ENCODE data around the gene HPD. TPM values are rescaled to one million over a fixed set of nuclear protein-coding genes. Genes with fewer than 3 reads are reported as not detected.
"Not testable (repeated sequence)": the region's sequence is repeated elsewhere in the genome, so short reads cannot be mapped to it uniquely, and the experiment has no call there.

HPD gene
- total RNA-seq, 1 experiment from 2014 or later, result 0.39 TPM

- Mint-ChIP-seq H3K27me3 (ENCODE audit: low read depth) (no peaks in the 10 kb centered on the region), H3K9me3 (no peaks in the 10 kb centered on the region), H3K27ac (no peak overlapping the region), H3K36me3 (no peaks in the 10 kb centered on the region), H3K4me3 (no peak overlapping the region), H3K4me1 (no peaks in the 10 kb centered on the region)
- TF ChIP-seq NR3C1 (CRISPR knock-in tag; conservative IDR thresholded peaks at IDR 0.05; ENCODE audit: low read depth) (no peak), ZNF416 (CRISPR knock-in tag; IDR thresholded peaks at IDR 0.05) (no peak), NR2C2 (CRISPR knock-in tag; IDR thresholded peaks at IDR 0.05) (no peak), TCF7 (CRISPR knock-in tag; IDR thresholded peaks at IDR 0.05; ENCODE audit: low read depth) (no peak), JUN (CRISPR knock-in tag; IDR thresholded peaks at IDR 0.05) (no peak), EMX1 (CRISPR knock-in tag; IDR thresholded peaks at IDR 0.05) (no peak)
- TF ChIP-seq, protein P1, sequence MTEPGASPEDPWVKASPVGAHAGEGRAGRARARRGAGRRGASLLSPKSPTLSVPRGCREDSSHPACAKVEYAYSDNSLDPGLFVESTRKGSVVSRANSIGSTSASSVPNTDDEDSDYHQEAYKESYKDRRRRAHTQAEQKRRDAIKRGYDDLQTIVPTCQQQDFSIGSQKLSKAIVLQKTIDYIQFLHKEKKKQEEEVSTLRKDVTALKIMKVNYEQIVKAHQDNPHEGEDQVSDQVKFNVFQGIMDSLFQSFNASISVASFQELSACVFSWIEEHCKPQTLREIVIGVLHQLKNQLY (CRISPR knock-in tag; IDR thresholded peaks at IDR 0.05), result no peak
- no peak for DNase-seq (ENCODE audit: low spot score)
- ChIA-PET POLR2A (no interaction called here), CTCF (interaction anchor here (0.6 to 1.9 kb wide), 3 partner anchors 47 to 319 kb away, joined by 3 to 6 read pairs (median 5); partner anchors contain the start of gene CFAP251)
- no peak for ATAC-seq
These were observed 12.8 kb upstream of the HPD start for GRCh38 chr12:121871467-121871866.

DNA sequence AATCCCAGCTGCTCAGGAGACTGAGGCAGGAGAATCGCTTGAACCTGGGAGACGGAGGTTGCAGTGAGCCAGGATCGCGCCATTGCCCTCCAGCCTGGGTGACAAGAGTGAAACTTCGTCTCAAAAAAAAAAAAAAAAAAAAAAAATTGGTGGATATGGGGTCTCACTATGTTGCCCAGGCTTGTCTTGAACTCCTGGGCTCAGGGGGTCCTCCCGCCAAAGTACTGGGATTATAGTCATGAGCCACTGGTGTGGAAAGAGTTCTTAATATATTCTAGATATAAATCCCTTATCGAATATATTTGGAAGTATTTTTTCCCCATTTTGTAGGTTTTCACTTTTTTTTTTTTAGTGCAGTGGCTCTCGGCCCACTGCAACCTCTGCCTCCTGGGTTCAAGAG is 10.6 kb upstream of the HPD start:
- POLR2A ChIA-PET; H3K36me3 Mint-ChIP-seq; DNase-seq (ENCODE audit: low spot score); H3K27ac Mint-ChIP-seq; H3K27me3 Mint-ChIP-seq (ENCODE audit: low read depth); H3K4me1 Mint-ChIP-seq; ATAC-seq; H3K4me3 Mint-ChIP-seq; CTCF ChIA-PET; H3K9me3 Mint-ChIP-seq: not testable (repeated sequence)

DNA sequence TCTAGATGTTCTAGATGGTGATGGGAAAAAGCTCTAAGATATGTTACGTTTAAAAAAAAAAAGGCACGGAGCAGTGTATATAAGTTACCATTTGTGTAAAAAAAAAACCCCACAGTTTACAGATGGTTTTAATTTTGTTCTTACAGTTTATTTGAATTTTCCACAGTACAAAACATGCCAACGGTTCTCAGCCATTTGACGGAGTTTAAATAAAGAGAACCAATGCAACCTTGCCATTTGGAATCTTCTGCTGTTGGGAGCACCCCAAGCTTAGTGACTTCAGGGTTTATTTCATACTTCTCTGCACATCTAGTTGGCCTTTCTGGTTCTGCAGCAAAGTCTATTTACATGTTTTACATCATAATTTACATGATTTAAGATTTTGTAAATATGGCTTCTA is 7.7 kb upstream of the HPD start:
- H3K4me1 Mint-ChIP-seq, result no peaks in the 10 kb centered on the region
- ChIA-PET CTCF (interaction anchor here (0.7 kb wide), 1 partner anchor 22 kb away, joined by 3 read pairs; the partner anchor contains the start of gene PSMD9), POLR2A (no interaction called here)
- no peak overlapping the region for H3K4me3 Mint-ChIP-seq
- H3K27ac Mint-ChIP-seq, result no peak overlapping the region
- H3K27me3 Mint-ChIP-seq (ENCODE audit: low read depth), result no peaks in the 10 kb centered on the region
- ATAC-seq (no peak), DNase-seq (ENCODE audit: low spot score) (no peak)
- no peaks in the 10 kb centered on the region for H3K36me3 Mint-ChIP-seq
- H3K9me3 Mint-ChIP-seq, result no peaks in the 10 kb centered on the region
- no peak for TF ChIP-seq PREB (CRISPR knock-in tag; IDR thresholded peaks at IDR 0.05; ENCODE audit: borderline replicate concordance)
- TF ChIP-seq, protein P2, sequence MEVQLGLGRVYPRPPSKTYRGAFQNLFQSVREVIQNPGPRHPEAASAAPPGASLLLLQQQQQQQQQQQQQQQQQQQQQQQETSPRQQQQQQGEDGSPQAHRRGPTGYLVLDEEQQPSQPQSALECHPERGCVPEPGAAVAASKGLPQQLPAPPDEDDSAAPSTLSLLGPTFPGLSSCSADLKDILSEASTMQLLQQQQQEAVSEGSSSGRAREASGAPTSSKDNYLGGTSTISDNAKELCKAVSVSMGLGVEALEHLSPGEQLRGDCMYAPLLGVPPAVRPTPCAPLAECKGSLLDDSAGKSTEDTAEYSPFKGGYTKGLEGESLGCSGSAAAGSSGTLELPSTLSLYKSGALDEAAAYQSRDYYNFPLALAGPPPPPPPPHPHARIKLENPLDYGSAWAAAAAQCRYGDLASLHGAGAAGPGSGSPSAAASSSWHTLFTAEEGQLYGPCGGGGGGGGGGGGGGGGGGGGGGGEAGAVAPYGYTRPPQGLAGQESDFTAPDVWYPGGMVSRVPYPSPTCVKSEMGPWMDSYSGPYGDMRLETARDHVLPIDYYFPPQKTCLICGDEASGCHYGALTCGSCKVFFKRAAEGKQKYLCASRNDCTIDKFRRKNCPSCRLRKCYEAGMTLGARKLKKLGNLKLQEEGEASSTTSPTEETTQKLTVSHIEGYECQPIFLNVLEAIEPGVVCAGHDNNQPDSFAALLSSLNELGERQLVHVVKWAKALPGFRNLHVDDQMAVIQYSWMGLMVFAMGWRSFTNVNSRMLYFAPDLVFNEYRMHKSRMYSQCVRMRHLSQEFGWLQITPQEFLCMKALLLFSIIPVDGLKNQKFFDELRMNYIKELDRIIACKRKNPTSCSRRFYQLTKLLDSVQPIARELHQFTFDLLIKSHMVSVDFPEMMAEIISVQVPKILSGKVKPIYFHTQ (CRISPR knock-in tag; IDR thresholded peaks at IDR 0.05), result no peak
- TF ChIP-seq, protein P3, sequence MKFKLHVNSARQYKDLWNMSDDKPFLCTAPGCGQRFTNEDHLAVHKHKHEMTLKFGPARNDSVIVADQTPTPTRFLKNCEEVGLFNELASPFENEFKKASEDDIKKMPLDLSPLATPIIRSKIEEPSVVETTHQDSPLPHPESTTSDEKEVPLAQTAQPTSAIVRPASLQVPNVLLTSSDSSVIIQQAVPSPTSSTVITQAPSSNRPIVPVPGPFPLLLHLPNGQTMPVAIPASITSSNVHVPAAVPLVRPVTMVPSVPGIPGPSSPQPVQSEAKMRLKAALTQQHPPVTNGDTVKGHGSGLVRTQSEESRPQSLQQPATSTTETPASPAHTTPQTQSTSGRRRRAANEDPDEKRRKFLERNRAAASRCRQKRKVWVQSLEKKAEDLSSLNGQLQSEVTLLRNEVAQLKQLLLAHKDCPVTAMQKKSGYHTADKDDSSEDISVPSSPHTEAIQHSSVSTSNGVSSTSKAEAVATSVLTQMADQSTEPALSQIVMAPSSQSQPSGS (CRISPR knock-in tag; IDR thresholded peaks at IDR 0.05; ENCODE audit: borderline replicate concordance, low read depth), result no peak
- no peak for TF ChIP-seq TEAD4 (CRISPR knock-in tag; IDR thresholded peaks at IDR 0.05)
- TF ChIP-seq ZBTB43 (CRISPR knock-in tag; IDR thresholded peaks at IDR 0.05), result no peak
- no peak for TF ChIP-seq ZSCAN18 (CRISPR knock-in tag; IDR thresholded peaks at IDR 0.05)
- no peak for TF ChIP-seq SMAD4 (CRISPR knock-in tag; IDR thresholded peaks at IDR 0.05)
- TF ChIP-seq OVOL2 (CRISPR knock-in tag; IDR thresholded peaks at IDR 0.05; ENCODE audit: borderline replicate concordance), result no peak
- no peak for TF ChIP-seq RELA (CRISPR knock-in tag; IDR thresholded peaks at IDR 0.05; ENCODE audit: borderline replicate concordance)
- TF ChIP-seq NFATC4 (CRISPR knock-in tag; IDR thresholded peaks at IDR 0.05), result no peak
- TF ChIP-seq, protein P4, sequence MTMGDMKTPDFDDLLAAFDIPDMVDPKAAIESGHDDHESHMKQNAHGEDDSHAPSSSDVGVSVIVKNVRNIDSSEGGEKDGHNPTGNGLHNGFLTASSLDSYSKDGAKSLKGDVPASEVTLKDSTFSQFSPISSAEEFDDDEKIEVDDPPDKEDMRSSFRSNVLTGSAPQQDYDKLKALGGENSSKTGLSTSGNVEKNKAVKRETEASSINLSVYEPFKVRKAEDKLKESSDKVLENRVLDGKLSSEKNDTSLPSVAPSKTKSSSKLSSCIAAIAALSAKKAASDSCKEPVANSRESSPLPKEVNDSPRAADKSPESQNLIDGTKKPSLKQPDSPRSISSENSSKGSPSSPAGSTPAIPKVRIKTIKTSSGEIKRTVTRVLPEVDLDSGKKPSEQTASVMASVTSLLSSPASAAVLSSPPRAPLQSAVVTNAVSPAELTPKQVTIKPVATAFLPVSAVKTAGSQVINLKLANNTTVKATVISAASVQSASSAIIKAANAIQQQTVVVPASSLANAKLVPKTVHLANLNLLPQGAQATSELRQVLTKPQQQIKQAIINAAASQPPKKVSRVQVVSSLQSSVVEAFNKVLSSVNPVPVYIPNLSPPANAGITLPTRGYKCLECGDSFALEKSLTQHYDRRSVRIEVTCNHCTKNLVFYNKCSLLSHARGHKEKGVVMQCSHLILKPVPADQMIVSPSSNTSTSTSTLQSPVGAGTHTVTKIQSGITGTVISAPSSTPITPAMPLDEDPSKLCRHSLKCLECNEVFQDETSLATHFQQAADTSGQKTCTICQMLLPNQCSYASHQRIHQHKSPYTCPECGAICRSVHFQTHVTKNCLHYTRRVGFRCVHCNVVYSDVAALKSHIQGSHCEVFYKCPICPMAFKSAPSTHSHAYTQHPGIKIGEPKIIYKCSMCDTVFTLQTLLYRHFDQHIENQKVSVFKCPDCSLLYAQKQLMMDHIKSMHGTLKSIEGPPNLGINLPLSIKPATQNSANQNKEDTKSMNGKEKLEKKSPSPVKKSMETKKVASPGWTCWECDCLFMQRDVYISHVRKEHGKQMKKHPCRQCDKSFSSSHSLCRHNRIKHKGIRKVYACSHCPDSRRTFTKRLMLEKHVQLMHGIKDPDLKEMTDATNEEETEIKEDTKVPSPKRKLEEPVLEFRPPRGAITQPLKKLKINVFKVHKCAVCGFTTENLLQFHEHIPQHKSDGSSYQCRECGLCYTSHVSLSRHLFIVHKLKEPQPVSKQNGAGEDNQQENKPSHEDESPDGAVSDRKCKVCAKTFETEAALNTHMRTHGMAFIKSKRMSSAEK (CRISPR knock-in tag; IDR thresholded peaks at IDR 0.05; ENCODE audit: borderline replicate concordance), result no peak
- TF ChIP-seq FOXP1 (CRISPR knock-in tag; IDR thresholded peaks at IDR 0.05; ENCODE audit: borderline replicate concordance), result no peak
- no peak for TF ChIP-seq NR1H2 (CRISPR knock-in tag; IDR thresholded peaks at IDR 0.05)
